Panc1 (cell line): Measurements from ENCODE around the gene TBCD. TPM values are rescaled to one million over a fixed set of nuclear protein-coding genes. Genes with fewer than 3 reads are reported as not detected.
"Not testable (repeated sequence)": the region's sequence is repeated elsewhere in the genome, so short reads cannot be mapped to it uniquely, and the experiment has no call there.

ENCODE experiments used
- ATAC-seq: fragments of 200-7000 bp; cut with Tn5 transposase; 2 replicates; pipeline ENCODE4 v1.9.1; 2020; ENCODE audit warnings: mild to moderate bottlenecking, moderate library complexity
- BruUV-seq: library from RNA; stranded (reverse); fragments of 400-500 nt; replicated peaks from 2 replicates; lab custom pipeline; 2021; lab: Mats Ljungman, UMichigan
- CTCF ChIA-PET: fragments of 300-600 bp; sonication (Branson Sonifier 250); formaldehyde crosslinking; loops from one replicate; lab custom pipeline; 2022; ENCODE audit warnings: antibody characterized with exemption; lab: Charles Lee
- POLR2A ChIA-PET: fragments of 300-600 bp; sonication (Branson Sonifier 250); formaldehyde crosslinking; loops from one replicate; lab custom pipeline; 2022; ENCODE audit warnings: antibody characterized with exemption; lab: Charles Lee
- DNase-seq: peaks from one replicate; pipeline ENCODE4 v3.0.0-alpha.2; 2010; ENCODE audit warnings: low read depth, low spot score
- H3K27ac ChIP-seq: 2 replicates; pipeline ENCODE4 v1.5.1; 2011; ENCODE audit warnings: mild to moderate bottlenecking, low read length, inconsistent platforms
- H3K27me3 ChIP-seq: fragments of 200-500 bp; sonication (Bioruptor generic); 2 replicates; pipeline ENCODE4 v1.6.0; 2014; ENCODE audit warnings: low read length, inconsistent platforms; ENCODE audit not compliant: control insufficient read depth, insufficient read depth
- H3K36me3 ChIP-seq: fragments of 200-500 bp; sonication (Bioruptor generic); 2 replicates; pipeline ENCODE4 v1.5.1; 2014; ENCODE audit warnings: inconsistent platforms, mild to moderate bottlenecking, low read length, moderate library complexity; ENCODE audit not compliant: control insufficient read depth, insufficient read depth
- H3K4me1 ChIP-seq: 2 replicates; pipeline ENCODE4 v1.5.1; 2011; ENCODE audit warnings: inconsistent platforms, mild to moderate bottlenecking, low read length, moderate library complexity; ENCODE audit not compliant: control insufficient read depth, insufficient read depth
- H3K4me3 ChIP-seq, 2 experiments: 2 replicates each; pipeline ENCODE4 v1.5.1; 2011 to 2012; ENCODE audit warnings: low read depth in 2 of 2, low read length in 2 of 2, mild to moderate bottlenecking in 2 of 2, inconsistent platforms in 1 of 2, moderate library complexity in 1 of 2
- H3K9me3 ChIP-seq: fragments of 200-500 bp; sonication (Bioruptor generic); 2 replicates; pipeline ENCODE4 v1.5.1; 2014; ENCODE audit warnings: low read depth, mild to moderate bottlenecking, inconsistent platforms, low read length, moderate library complexity; ENCODE audit not compliant: control insufficient read depth, insufficient read depth
- POLR2AphosphoS5 ChIP-seq: IDR thresholded peaks from 2 replicates; pipeline ENCODE4 v1.6.1; 2012; ENCODE audit warnings: mild to moderate bottlenecking, low read depth, low read length, moderate library complexity
- SIN3A ChIP-seq: IDR thresholded peaks from 2 replicates; pipeline ENCODE4 v1.6.1; 2012; ENCODE audit warnings: low read depth, mild to moderate bottlenecking, low read length, moderate library complexity, borderline replicate concordance; ENCODE audit not compliant: insufficient read depth
- TCF7L2 ChIP-seq: IDR thresholded peaks from 2 replicates; pipeline ENCODE4 v1.6.1; 2011; ENCODE audit warnings: mild to moderate bottlenecking, low read depth, low read length, inconsistent platforms
- in situ Hi-C: cut with HindIII; loops from 2 replicates; pipeline ENCODE4 v1.10.0; 2016; ENCODE audit warnings: low sequenced_read_pairs, low pct_unique_long_range_greater_than_20kb
- intact Hi-C: fragments of 100-400 bp; cut with micrococcal nuclease; formaldehyde crosslinking; loops from one replicate; pipeline ENCODE4 v1.10.0; 2022; ENCODE audit not compliant: unreplicated experiment
- total RNA-seq: library from RNA; stranded (reverse); gene quantifications from one replicate; pipeline ENCODE4 v1.2.1, GENCODE V29; 2021; ENCODE audit not compliant: unreplicated experiment
- TF ChIP-seq, protein P1 (sequence below): fragments of 450-650 bp; IDR thresholded peaks from 2 replicates; pipeline ENCODE4 v1.5.1; 2017; ENCODE audit warnings: mild to moderate bottlenecking
- TF ChIP-seq, protein P2 (sequence below), 2 experiments: IDR thresholded peaks; 2 replicates each; pipeline ENCODE4 v1.6.1; 2011 to 2012; ENCODE audit warnings: low read depth in 2 of 2, control low read depth in 1 of 2, low read length in 1 of 2, mild to moderate bottlenecking in 1 of 2, moderate library complexity in 1 of 2; ENCODE audit not compliant: insufficient read depth in 1 of 2

TBCD gene
- total RNA-seq, 1 experiment from 2014 or later: 186 TPM

DNA sequence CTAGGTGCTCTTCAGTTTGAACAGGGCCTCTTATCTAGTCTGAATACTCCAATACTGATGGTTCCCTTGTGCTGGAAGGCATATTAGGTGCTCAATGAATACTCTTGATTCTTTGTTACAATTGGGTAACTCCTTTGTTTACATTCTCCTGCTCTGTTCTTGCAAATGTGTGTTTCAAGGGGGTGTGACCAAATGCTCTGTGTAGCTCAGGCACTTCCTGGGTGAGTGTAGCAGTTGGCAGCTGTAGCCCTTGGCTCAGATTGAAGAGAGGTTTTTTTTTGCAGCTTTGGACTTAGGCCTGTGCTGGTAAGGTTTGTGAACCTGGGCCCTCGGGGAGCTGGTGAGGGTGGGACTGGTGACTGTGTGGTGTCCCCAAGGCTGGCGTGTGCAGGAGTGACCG is 20.2 kb downstream of the TBCD start:
- DNase-seq (no peak), ATAC-seq (peak; percentile 46; the same call in 1 of the 2 replicates)
- no peak overlapping the region for H3K27ac ChIP-seq
- in situ Hi-C loops (no loop called here), intact Hi-C loops (no loop called here)
- H3K36me3 ChIP-seq: peaks cover 16% of the 10 kb centered on the region
- no peaks in the 10 kb centered on the region for H3K4me1 ChIP-seq
- ChIA-PET POLR2A (interaction anchor here (0.6 kb wide), 1 partner anchor 102 kb away, joined by 18 read pairs; no protein-coding TSS in a partner anchor), CTCF (interaction anchor here (0.5 to 0.6 kb wide), 2 partner anchors 28 to 221 kb away, joined by 3 to 4 read pairs; no protein-coding TSS in a partner anchor)
- TF ChIP-seq, protein P1, sequence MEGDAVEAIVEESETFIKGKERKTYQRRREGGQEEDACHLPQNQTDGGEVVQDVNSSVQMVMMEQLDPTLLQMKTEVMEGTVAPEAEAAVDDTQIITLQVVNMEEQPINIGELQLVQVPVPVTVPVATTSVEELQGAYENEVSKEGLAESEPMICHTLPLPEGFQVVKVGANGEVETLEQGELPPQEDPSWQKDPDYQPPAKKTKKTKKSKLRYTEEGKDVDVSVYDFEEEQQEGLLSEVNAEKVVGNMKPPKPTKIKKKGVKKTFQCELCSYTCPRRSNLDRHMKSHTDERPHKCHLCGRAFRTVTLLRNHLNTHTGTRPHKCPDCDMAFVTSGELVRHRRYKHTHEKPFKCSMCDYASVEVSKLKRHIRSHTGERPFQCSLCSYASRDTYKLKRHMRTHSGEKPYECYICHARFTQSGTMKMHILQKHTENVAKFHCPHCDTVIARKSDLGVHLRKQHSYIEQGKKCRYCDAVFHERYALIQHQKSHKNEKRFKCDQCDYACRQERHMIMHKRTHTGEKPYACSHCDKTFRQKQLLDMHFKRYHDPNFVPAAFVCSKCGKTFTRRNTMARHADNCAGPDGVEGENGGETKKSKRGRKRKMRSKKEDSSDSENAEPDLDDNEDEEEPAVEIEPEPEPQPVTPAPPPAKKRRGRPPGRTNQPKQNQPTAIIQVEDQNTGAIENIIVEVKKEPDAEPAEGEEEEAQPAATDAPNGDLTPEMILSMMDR: no peak
- no peak for TF ChIP-seq TCF7L2
- TF ChIP-seq, protein P2, sequence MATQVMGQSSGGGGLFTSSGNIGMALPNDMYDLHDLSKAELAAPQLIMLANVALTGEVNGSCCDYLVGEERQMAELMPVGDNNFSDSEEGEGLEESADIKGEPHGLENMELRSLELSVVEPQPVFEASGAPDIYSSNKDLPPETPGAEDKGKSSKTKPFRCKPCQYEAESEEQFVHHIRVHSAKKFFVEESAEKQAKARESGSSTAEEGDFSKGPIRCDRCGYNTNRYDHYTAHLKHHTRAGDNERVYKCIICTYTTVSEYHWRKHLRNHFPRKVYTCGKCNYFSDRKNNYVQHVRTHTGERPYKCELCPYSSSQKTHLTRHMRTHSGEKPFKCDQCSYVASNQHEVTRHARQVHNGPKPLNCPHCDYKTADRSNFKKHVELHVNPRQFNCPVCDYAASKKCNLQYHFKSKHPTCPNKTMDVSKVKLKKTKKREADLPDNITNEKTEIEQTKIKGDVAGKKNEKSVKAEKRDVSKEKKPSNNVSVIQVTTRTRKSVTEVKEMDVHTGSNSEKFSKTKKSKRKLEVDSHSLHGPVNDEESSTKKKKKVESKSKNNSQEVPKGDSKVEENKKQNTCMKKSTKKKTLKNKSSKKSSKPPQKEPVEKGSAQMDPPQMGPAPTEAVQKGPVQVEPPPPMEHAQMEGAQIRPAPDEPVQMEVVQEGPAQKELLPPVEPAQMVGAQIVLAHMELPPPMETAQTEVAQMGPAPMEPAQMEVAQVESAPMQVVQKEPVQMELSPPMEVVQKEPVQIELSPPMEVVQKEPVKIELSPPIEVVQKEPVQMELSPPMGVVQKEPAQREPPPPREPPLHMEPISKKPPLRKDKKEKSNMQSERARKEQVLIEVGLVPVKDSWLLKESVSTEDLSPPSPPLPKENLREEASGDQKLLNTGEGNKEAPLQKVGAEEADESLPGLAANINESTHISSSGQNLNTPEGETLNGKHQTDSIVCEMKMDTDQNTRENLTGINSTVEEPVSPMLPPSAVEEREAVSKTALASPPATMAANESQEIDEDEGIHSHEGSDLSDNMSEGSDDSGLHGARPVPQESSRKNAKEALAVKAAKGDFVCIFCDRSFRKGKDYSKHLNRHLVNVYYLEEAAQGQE (IDR thresholded peaks at IDR 0.05; ENCODE audit: insufficient read depth in 1 of 2, low read depth in 2 of 2, low read length in 1 of 2): no peak
- no peak for TF ChIP-seq SIN3A
- TF ChIP-seq POLR2AphosphoS5: no peak
- no peaks in the 10 kb centered on the region for H3K27me3 ChIP-seq
- H3K4me3 ChIP-seq: no peak overlapping the region
- no TSS peak for BruUV-seq
- no peaks in the 10 kb centered on the region for H3K9me3 ChIP-seq

DNA sequence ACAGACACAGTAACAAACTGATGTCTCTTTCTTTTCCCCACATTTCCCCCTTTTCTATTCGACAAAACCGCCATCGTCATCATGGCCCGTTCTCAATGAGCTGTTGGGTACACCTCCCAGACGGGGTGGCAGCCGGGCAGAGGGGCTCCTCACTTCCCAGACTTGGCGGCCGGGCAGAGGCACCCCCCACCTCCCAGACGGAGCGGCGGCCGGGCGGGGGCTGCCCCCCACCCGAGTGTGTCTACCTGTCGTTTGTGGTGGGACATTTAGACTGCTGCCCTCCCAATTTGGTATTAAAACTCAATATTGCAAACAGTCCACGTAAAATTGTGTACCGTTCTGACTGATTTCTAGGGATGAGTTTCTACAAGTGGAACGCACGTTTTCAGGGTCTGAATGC is 22.6 kb downstream of the TBCD start:
- DNase-seq, in situ Hi-C loops, CTCF ChIA-PET, H3K4me3 ChIP-seq, H3K9me3 ChIP-seq, BruUV-seq, ATAC-seq, H3K4me1 ChIP-seq, H3K36me3 ChIP-seq, POLR2A ChIA-PET, H3K27ac ChIP-seq, H3K27me3 ChIP-seq, intact Hi-C loops: not testable (repeated sequence)

DNA sequence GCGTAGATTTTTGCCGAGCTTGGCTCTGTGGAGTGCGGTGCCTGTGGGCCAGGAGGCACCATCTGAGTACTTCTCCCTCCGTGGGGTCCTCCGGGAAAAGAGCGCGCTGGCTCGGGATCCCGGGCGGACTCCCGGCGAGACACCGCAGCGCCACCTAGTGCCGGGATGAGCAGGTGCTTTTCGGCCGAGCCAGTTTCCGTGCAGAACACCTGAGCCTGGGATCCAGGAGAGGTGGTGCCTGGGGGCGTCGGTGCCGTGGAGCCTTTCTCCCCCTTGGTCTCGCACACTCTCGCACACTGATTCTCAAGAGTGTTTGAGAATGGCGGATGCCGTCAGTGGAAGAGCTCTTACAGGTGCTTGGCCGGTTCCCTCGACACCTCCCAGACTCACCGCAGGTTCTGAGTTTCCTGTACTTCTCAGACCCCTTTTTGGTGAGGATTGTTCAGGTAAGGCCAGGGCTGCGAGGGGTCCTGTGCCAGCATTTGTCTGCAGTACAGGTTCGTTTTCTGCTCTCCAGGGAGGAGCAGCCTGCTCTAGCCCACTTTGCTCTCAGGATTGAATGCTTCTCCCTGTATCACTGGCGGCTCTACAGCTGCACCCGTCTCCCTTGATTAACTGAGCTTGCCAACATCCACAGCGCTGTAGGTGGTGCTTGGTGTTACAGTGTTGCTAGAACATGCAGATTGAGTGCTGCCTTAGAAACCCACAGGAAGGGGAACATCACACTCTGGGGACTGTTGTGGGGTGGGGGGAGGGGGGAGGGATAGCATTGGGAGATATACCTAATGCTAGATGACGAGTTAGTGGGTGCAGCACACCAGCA is 23.3 kb downstream of the TBCD start:
- CTCF ChIA-PET: interaction anchor here (0.7 to 1.2 kb wide), 2 partner anchors 49 to 63 kb away, joined by 3 read pairs; no protein-coding TSS in a partner anchor
- Histone ChIP-seq H3K27ac (no peak overlapping the region), H3K4me1 (no peaks in the 10 kb centered on the region), H3K36me3 (peaks cover 2% of the 10 kb centered on the region; the same call in 1 of the 2 replicates), H3K9me3 (no peaks in the 10 kb centered on the region), H3K27me3 (no peaks in the 10 kb centered on the region), H3K4me3 (no peak overlapping the region)
- DNase-seq (no peak), ATAC-seq (peak; percentile 85)
- TF ChIP-seq, protein P2 (IDR thresholded peaks at IDR 0.05; ENCODE audit: insufficient read depth in 1 of 2, low read depth in 2 of 2, low read length in 1 of 2): no peak
- TF ChIP-seq POLR2AphosphoS5: no peak
- no peak for TF ChIP-seq TCF7L2
- no peak for TF ChIP-seq SIN3A
- TF ChIP-seq, protein P1: peak; percentile 99
- POLR2A ChIA-PET: no interaction called here
- no TSS peak for BruUV-seq
- intact Hi-C loops (loop anchor here (5.0 kb wide), 1 partner anchor 108 kb away; no protein-coding TSS in a partner anchor), in situ Hi-C loops (no loop called here)
